A204.1 (cell line): ENCODE data around the gene ERFE.

Source experiments
- FAIRE-seq: peaks from 2 replicates; lab custom pipeline; 2012; peaks lifted over from hg19 to GRCh38; lab: Jason Lieb, UNC

The ERFE gene

DNA sequence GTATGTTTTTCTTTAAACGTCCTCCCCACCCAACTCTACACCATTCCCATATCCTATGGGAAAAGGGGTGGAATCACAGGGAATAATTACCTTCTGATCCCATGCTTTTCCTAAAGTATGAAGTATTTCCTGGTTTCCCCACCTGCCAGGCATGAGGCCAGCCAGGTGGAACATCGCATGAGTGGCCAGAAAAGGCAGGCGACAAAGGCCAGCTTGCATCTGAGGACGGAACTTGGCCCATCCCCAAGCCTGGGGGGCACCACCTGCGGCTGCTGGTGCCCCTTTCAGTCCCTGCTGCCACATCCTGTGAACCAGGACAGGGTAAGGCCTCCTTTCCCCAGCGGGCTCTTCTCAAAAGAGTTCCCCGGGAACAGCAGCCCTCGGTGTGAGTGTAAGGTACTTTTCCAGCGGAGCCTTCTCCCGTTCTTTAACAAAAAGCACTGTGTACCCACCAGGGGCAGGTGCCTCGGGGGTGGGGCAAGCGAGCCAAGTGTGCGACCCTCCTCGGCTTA lies 1.2 kb upstream of the ERFE start:
- no peak for FAIRE-seq

DNA sequence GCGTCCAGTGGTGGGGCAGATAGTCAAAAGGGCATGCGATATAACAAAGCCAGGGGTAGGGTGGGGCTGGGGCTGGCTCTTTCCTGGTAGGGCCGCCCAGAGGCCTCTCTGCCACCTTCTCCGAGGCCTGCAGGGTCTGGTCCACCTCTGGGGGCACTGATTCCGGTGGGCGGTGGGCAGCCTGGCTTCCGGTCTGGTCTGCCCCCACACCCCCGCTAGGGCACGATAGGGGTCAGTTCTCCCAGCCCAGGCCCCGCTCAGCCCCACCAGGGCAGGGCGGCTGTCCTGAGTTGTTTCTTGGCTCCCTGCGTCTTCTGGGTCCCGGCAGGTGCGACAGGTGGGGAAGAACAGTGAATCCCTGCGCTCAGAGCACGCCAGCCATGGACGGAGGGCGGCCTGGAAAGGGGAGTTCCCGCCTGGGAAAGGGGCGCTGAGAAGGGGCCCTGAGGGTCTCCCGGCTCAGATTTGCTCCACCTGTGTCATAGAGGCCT lies 707 bp upstream of the ERFE start:
- no peak for FAIRE-seq

DNA sequence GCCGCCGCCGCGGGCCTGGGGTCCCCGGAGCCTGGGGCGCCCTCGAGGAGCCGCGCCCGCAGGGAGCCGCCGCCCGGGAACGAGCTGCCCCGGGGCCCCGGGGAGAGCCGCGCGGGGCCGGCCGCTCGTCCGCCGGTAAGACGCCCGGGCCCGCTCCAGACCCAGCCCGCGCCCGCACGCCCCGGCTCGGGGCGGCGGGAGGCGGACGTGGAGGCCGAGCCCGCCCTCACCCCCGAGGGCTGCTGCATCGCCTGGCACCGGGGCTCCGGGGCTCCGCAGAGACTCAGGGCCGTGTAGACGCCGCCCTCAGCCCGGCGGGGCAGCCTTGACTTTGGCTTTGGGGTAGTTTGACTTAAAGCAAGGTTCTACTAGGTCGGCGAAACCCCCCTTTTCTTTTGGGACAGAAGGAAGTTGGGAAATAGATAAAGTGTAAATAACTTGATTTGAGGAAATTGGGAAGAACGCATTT lies 335 bp downstream of the ERFE start:
- FAIRE-seq, result no peak

DNA sequence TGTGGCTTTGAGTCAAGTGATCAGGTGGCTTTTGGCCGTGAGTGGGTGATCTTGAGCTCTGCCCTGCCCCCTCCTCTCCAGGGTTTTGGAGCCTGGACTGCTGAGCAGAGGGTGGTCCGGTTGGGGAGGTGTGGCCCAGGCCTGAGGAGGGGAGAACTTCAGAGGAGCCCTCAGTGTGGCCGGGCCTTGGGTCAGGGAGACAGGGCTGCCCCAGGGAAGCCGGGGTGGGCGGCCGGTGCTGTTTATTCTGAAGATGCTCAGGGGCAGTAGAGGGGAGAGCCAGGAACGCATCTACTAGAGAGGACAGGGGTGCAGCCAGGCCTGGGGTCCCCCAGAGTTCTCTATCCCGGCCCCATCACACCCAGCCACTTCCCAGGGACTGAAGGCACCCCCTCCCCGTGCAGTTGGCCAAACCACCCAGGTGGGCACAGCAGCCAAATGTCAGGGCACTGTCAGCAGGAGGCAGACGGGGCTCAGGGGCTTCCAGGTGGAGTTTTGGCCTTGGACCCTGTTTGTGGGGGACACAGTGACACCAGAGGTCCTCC lies 963 bp downstream of the ERFE start:
- FAIRE-seq, result no peak

DNA sequence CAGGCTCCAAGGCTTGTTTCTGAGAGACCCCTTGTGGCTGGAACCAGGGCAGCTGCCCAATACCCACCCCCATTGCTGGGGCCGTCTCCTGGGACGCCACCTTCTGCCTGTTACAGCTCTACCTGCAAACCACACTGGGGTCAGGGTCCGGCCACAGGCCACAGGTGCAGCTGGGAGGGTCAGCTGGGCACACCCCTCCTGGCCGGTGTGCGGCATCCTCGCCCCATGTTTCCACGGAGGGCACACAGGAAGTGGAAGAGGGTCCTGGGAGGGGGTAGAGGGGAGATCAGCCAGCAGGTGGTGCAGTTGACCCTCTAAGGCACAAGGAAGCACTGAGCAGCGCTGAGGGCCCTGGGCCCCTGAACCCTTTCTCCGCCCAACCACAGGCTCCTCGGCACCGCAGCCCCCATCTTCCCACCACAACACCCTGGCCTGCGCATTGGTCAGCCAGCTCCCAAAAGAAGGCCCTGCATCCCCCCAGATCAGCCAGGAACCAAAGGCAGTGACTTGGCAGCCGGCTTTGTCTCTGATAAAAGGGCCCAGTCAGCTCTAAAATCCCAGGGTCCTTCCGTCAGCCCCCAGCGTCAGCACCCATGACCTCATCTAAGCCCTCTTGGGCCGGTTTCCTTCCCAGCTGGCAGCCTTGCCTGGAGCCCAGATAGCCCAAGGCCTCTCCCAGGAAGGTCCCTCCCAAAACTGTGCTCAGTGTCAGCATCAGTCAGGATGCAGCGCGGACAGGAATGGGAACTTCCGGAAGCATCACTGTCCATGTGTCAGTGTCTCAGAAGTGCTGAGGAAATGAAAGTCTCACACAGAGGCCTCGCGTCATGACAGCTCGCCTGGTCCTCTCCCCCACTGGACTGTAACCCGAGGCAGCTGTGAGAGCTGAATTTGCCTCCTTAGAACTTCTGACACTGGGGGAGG lies 1.7 kb downstream of the ERFE start:
- FAIRE-seq, result no peak

DNA sequence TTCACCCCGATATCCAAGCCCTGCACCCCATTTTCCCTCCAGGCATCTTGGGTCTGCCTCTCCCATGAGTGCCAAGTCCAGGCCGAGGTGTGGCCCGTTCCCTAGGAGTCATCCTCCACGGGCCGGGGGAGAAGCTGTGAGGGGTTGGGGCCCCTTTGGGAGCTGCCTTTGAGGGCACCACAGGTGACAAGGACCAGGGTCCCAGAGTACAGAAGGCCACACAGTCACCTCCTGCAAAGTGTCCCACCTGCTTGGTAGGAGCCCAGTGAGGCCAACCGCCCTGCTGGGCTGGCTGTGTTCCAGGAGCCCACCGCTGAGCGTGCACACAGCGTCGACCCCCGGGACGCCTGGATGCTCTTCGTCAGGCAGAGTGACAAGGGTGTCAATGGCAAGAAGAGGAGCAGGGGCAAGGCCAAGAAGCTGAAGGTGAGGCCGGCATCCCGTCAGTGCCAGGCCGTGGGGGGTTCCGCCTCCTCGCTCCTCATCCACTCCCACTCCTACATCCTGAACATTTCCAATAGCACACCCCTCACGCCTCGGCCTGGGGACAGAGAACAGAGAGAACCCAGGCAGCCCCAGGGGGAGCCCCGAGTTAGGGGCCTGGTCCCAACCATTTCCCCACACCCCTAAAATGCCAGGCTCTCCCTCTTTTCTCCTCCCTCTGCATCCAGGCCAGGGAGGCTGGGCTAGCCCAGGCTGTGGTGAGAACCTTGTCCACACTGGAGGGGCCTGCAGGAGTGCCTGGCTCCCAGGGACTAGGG lies 2.7 kb downstream of the ERFE start:
- FAIRE-seq, result no peak

DNA sequence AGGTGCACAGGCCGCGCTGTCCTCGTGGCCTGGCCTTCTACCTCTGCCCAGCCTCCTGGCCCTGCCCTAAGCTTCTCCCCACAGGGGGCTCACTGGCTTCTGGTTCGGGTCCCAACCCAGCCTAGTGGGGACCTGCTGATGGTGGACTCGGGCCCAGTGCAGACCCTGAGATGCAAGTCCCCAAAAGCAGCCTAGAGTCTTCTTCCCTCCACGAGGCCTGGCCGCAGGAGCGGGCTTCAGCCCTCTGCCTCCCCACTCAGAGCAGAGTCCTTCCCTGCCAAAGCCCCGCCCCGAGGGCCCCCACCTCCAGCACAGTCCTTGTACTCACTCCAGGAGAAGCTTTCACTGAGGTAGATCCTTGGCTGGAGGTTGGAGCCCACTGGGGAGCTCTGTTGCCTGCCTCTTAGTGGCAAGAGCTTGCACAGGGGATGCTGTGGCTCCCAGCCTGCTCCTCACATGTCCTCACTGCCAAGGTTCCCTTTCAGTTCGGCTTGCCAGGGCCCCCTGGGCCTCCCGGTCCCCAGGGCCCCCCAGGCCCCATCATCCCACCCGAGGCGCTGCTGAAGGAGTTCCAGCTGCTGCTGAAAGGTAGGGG lies 3.6 kb downstream of the ERFE start:
- FAIRE-seq, result no peak

DNA sequence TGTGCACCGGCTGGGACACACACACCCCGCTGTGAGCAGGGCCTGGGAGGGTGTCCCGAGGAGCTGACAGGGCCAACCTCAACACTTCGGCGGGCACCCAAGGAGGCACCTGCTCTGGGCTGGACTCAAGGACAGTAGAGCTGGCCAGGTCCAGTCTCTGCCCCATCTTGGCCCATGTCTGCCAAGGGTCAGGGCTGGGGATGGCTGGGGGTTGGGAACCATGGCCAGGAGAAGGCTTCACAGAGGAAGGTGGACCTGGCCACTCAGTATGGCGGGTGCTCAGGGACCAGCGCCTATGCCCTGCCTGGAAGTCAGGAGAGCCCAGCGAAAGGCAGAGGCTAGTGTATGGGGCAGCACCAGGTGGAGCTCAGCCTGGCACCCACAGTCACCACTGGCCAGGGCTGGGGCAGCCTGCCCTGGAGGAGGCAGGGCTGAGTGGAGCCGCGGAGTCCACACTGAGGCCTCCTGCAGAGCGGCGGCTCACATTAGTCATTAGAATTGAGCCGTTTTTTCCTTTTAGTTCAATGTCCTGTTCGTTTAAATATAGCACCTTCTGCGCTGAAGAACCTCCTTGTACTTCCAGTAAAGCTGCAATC lies 4.2 kb downstream of the ERFE start:
- FAIRE-seq, result no peak

DNA sequence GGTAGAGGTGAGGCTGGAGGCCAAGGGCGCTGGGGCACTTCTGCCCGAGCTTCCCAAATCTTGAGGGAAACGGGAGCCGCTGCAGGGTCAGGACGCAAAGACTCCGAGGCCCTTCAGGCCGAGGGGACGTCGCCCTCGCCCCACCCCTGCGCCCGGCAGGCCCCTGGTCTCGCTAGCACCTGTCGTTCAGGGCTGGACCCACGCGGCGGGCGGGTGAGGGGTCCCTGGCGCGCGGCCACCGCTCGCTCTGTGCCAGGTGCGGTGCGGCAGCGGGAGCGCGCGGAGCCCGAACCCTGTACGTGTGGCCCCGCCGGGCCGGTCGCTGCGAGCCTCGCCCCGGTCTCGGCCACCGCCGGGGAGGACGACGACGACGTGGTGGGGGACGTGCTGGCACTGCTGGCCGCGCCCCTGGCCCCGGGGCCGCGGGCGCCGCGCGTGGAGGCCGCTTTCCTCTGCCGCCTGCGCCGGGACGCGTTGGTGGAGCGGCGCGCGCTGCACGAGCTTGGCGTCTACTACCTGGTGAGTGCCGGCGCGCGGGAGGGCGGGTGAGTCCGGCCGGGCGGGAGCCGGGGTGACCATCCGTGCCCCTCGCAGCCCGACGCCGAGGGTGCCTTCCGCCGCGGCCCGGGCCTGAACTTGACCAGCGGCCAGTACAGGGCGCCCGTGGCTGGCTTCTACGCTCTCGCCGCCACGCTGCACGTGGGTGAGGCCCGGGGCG lies 4.9 kb downstream of the ERFE start:
- FAIRE-seq, result no peak

DNA sequence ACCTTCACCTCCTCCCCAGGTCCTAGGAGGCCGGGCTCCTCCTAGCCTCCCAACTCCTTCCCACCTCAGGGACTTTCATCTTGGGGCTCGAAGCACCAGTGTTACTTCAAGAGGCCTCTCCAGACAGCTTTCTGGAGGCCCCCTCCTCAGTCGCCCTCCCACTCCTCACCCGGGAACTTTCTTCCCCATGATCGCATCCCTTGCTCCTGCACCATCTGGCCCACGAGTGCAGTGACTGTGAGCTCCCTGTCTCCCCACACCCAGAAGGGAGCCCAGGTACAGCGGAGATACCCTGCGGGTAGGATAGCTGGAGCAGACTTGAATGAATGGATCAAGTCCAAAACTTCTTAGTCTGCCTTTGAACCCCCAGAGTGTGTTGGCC lies 6.1 kb downstream of the ERFE start:
- FAIRE-seq, result no peak

DNA sequence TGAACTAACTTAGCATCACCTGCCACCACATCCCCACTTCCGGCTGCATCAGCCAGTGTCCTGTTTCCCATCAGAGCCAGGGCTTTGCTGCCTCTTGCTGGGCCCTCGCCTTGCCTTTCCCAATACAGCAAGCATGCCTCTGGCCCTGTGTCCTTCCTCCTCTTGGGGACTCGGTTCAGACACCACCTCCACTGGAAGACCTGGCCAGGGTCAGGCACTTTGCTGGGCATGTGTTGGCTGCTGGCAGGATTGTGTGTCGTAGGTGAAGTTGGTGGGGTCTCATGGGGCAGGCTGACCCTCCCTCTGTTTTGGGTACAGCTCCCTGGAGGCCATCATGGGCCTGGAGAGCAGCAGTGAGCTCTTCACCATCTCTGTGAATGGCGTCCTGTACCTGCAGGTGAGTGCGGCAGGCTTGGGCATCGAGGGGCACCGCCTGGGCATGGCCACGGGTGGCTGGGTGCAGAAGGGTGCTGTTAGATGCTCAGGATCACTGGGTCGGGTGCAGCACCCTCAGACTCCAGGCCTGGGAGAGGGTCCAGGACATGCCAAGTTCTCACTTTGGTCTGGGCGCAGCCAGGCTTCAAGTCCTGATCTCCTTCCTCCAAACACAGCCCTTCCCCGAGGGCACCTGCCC lies 6.6 kb downstream of the ERFE start:
- no peak for FAIRE-seq

DNA sequence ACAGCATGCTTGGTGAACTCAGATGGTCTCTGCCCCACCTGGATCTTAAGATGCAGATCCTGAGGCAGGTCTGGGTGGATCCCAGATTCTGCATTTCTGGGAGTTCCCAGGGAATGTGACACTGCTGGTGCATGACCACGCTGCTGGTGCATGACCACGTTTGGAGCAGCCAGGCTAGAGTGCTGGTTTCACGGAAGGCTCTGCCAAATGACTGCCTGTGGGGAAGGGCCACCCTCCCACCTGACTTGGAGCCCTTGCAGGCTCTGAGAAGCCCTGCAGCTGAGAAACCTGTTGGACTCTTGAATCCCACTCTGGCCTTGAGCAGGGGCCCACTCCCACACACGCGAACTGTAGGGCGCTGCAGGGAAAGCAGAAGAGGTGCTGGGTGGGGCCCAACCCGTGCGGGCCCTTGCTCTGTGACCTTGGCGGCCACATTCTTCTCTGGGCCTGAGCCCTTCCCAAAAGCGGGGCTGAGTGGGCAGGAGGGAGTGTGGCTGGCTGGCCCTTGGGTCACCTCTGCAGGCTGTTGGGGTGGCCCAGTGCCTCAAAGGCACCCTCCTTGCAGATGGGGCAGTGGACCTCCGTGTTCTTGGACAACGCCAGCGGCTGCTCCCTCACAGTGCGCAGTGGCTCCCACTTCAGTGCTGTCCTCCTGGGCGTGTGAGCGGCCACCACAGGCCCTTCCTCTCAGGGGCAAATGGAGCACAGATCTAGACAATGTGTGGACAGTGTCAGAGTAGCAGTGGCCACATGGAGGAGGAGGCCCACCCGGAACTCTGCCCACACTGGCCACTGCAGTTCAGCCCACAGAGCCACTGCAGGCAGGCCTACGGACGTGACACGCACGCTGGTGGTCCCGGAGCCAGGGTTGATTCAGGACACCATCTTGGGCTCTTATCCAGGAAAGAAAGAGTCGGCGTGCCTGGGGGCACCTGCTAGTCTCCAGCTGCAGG lies 7.9 kb downstream of the ERFE start:
- no peak for FAIRE-seq

DNA sequence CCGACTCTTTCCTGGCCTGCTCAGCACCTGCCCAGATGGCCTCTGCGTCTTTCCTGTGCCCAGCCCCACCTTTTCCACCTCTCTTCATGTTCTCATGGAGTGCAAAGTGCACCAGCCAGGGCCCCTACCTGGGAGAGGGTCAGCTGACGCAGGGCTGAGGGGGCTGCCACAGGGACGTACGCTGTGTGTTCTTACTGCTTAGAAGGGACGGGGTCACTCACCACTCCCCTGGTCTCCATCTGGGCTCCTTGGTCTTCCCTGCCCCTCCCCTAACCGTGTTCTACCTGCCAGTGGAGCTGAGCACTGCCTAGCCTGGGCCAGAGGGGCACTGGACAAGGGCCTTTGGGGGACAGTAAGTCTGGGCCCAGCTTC lies 8.6 kb downstream of the ERFE start:
- FAIRE-seq, result no peak

DNA sequence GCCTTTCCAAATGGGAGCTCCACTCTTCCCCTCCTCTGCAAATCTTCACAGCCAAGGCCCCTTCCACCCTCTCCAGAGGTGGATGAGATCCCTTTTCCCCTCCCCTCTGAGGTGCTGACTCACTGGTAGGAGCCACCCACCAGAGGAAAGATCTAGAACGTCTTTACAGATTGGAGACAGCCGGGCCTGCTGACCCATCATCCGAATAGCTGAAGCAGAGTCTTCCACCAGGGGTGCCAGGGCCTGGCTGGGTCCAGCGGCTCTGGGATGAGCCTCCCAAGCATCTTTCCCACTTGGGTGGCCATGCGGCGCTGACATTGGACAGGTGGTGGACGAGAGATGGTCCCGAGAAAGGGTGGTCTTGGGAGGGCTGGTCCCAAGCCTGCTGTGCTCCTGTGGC lies 9.0 kb downstream of the ERFE start:
- FAIRE-seq, result no peak

DNA sequence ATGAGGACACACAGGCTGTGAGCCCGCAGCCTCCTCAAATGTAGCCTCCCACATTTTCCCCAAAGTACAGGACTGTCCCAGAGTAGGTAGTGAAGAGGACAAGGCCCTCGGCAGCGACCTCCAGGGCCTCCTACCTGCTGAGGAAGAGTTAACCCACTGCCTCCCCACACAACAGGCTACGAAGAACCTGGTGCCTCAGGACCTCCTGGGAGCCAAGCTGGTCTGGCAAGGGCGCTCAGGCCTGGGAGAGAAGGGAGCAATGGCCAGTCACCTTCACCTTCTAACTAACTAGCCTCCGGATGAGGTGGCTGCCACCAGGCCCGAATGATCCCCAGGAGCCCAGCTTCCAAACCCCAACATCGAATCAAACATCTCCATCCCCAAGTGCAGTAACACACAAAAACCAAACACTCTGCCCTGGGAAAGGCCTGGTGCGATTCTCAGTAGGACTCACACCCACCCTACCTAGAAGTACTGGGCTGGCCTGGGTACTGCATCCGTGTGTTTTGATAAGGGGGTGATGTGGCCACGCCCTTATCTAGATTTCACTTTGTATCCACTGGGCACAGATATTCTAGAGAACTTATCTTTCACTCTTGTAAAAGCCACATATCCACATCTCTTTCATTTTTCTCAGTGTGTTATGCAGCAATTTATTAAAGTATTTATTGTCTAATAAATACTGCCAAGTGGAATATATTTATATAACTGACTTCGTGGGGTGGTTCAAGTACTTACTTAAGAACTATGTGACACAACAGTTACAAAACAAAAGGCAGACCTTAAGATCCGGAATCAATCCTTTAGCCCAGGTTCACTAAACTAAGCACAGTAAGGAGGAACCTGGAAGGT lies 9.7 kb downstream of the ERFE start:
- no peak for FAIRE-seq

DNA sequence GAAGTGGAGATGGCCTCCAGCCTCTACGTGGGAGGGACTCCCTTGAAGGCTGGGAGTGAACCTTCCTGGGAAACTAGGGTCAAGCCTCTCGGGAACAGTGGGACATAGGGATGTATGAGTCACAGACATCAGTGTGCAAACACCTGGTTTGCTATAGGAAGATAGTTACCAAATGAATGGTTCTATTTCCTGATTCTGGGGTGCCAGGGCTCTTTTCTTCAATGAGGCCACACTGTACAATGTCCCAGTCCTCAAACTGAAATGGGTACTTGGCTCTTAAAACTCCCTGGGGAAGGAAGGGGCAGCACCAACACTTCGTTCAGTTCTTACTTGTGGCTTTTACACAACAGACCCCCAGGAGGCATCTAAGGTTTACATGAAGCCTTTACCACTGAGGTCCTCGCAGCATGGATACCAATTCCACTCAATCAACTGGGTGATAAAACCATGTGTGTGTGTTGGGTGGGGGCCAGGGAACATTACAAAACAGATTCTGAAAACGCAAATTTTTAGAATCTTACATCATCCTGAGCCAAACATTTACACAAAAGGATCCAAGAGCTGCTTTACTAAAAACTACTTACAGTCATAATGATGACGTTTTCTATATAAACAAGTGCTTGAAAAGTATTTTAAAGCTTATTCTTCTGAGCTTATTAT lies 10.4 kb downstream of the ERFE start:
- no peak for FAIRE-seq

DNA sequence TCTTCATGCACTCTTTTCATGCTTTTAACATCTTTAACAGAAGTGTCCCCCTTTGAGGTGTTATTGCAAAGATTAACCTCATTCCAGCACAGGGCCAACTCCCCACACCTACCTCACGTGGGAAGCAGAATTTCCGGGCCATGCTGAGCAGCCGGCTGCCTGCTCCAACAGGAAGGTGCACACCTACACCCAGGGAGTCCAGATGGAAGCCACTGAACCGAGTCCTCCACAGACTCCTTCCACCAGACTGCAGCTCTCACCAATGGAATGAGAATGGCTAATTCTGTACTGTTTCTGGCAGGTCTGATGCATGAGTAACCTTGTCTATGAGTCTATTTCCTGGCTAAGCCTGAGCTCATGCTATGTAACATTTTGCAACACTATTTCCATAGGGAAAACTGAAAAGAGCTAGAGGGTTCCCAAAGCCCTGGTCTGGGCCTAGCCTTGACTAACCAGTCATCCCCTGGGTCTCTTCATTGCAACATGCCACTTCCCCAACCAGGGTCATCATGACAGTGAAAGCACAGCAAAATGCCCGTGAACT lies 11.0 kb downstream of the ERFE start:
- no peak for FAIRE-seq
